OCI-LY3 (cell line): ENCODE data around the gene RPP14.

ENCODE experiments used
- EZH2phosphoT487 ChIP-seq: fragments of 200-600 bp; shearing (Covaris generic); IDR thresholded peaks from 2 replicates; pipeline ENCODE4 v1.6.1; 2018; ENCODE audit warnings: antibody characterized with exemption, mixed run types, low read depth
- TF ChIP-seq, protein P1 (sequence below): fragments of 200-600, 300-600 bp; sonication (generic); IDR thresholded peaks from 2 replicates; pipeline ENCODE4 v1.5.1; 2014; ENCODE audit warnings: antibody characterized with exemption, low read length, low read depth

DNA sequence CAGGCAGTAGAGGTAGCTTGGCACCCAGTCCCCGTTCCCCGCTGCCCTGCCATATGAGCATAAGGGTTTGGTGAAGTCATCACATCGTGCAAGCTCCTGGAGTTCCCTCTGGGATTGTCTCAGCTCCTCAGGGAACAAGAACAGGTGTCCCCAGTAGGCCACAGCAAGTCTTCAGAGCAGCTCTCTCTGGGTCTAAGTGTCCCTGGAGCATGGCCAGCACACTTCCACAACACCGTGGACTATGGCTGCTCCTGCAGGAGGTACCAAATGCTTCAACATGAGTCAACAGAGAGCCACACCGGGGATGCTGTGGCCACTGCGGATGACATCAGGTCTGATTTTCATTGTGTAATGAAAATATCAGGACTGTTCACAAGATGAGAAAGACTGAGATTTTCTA lies 45.3 kb upstream of the RPP14 start:
- TF ChIP-seq, protein P1, sequence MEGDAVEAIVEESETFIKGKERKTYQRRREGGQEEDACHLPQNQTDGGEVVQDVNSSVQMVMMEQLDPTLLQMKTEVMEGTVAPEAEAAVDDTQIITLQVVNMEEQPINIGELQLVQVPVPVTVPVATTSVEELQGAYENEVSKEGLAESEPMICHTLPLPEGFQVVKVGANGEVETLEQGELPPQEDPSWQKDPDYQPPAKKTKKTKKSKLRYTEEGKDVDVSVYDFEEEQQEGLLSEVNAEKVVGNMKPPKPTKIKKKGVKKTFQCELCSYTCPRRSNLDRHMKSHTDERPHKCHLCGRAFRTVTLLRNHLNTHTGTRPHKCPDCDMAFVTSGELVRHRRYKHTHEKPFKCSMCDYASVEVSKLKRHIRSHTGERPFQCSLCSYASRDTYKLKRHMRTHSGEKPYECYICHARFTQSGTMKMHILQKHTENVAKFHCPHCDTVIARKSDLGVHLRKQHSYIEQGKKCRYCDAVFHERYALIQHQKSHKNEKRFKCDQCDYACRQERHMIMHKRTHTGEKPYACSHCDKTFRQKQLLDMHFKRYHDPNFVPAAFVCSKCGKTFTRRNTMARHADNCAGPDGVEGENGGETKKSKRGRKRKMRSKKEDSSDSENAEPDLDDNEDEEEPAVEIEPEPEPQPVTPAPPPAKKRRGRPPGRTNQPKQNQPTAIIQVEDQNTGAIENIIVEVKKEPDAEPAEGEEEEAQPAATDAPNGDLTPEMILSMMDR: no peak
- TF ChIP-seq EZH2phosphoT487: no peak
